GM21515 (cell line): Measurements from ENCODE around the gene C20orf96.
"Not testable (repeated sequence)": the region's sequence is repeated elsewhere in the genome, so short reads cannot be mapped to it uniquely, and the experiment has no call there.

Experiments
- ATAC-seq: cut with Tn5 transposase; IDR thresholded peaks from one replicate; pipeline ENCODE4 v1.9.1; 2021; ENCODE audit not compliant: unreplicated experiment

The C20orf96 gene

GRCh38 chr20:237929-238328 is 52.6 kb downstream of the C20orf96 start:
- ATAC-seq: no peak

DNA sequence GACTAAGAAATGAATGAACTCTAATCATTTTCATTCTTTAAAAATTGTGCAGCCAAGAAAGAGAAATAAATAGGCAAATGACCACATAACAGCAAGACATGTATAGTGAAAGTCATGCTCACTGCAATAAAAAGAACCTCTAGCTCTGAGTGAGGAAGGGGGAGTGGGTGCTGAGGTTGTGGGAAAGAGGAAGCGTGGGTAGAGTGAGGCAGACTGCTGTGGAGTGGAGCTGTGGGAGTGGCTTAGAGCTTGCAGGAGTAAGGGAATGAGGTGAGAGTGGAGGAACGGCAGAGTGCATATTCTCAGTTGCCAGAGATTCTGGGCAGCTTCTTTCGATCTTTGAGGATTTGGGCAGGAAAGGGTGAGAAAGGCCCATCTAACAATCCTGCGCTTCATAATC is 53.1 kb downstream of the C20orf96 start:
- no peak for ATAC-seq

- ATAC-seq: no peak
These were observed 54.7 kb downstream of the C20orf96 start for GRCh38 chr20:235891-236290.

- ATAC-seq: no peak
These were observed 63.0 kb downstream of the C20orf96 start for GRCh38 chr20:227439-228105.

- ATAC-seq: no peak
These were observed 63.6 kb downstream of the C20orf96 start, which contains the start of gene DEFB129 for GRCh38 chr20:226958-227357. DEFB129 (plus strand) TSS chr20:227258; CDS start chr20:227289, 31 bp downstream.

DNA sequence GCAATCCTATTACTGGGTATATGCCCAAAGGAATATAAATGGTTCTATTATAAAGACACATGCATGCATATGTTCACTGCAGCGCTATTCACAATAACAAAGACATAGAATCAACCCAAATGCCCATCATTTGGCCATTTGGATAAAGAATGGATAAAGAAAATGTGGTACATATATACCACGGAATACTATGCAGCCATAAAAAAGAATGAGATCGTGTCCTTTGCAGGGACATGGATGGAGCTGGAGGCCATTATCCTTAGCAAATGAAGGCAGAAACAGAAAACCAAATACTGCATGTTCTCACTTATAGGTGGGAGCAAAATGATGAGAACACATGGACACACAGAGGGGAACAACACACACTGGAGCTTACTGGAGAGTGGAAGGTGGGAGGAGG is 64.7 kb downstream of the C20orf96 start:
- ATAC-seq: not testable (repeated sequence)

GRCh38 chr20:221258-221830 is 69.2 kb downstream of the C20orf96 start:
- ATAC-seq: no peak
